DMS153 (cell line): ENCODE data around the gene SNX1.

Experiments
- DNase-seq: peaks from one replicate; lab custom pipeline; 2025; lab: John Stamatoyannopoulos, UW

SNX1 gene

GRCh38 chr15:64146520-64146884 is 50.7 kb downstream of the SNX1 start:
- DNase-seq, result no peak

- DNase-seq, result no peak
Measured at GRCh38 chr15:64146885-64147681, 51.3 kb downstream of the SNX1 start.

- no peak for DNase-seq
Measured at GRCh38 chr15:64148168-64148567, 52.4 kb downstream of the SNX1 start.

- DNase-seq, result no peak
Measured at GRCh38 chr15:64148581-64148980, 52.8 kb downstream of the SNX1 start.

GRCh38 chr15:64149424-64149823 is 53.6 kb downstream of the SNX1 start:
- DNase-seq, result no peak

GRCh38 chr15:64149893-64150578 is 54.3 kb downstream of the SNX1 start:
- DNase-seq, result no peak

GRCh38 chr15:64151727-64152506 is 56.1 kb downstream of the SNX1 start, which contains the start of gene SNX22:
Gene SNX22 (plus strand): TSS chr15:64151731. CDS start chr15:64151776, 45 bp downstream.
- DNase-seq, result no peak

- DNase-seq, result peak; percentile 7
Measured at GRCh38 chr15:64152507-64153387, 57.0 kb downstream of the SNX1 start.

- peak; percentile 44 for DNase-seq
Measured at GRCh38 chr15:64153480-64154367, 57.9 kb downstream of the SNX1 start.

- DNase-seq, result no peak
Measured at GRCh38 chr15:64155802-64156651, 60.2 kb downstream of the SNX1 start.

- DNase-seq, result no peak
Measured at GRCh38 chr15:64156652-64157331, 61.0 kb downstream of the SNX1 start.

GRCh38 chr15:64157599-64158125 is 61.9 kb downstream of the SNX1 start:
- DNase-seq, result no peak

GRCh38 chr15:64158363-64159134 is 62.8 kb downstream of the SNX1 start:
- no peak for DNase-seq

- DNase-seq, result no peak
Measured at GRCh38 chr15:64161688-64162477, 66.1 kb downstream of the SNX1 start.

GRCh38 chr15:64162478-64162868 is 66.7 kb downstream of the SNX1 start:
- DNase-seq, result no peak

GRCh38 chr15:64162869-64163658 is 67.3 kb downstream of the SNX1 start, which contains the start of gene PPIB:
Gene PPIB (minus strand): TSS chr15:64163022. CDS start chr15:64162986, 36 bp downstream.
- peak; percentile 91 for DNase-seq
